Measurements from ENCODE around the gene ASTN1. TPM values are rescaled to one million over a fixed set of nuclear protein-coding genes. Genes with fewer than 3 reads are reported as not detected.

Gene ASTN1
- under 0.01 and 0.03 TPM in 2 replicates for total RNA-seq

GRCh38 chr1:177164380-177165068 lies at the start of gene ASTN1:
Gene ASTN1 (minus strand): TSS chr1:177164712. CDS start chr1:177164676, 36 bp downstream.

GRCh38 chr1:177170756-177171535 lies 6.4 kb upstream of the ASTN1 start, which contains the start of gene BRINP2:
Gene BRINP2 (plus strand): TSS chr1:177170958. CDS start chr1:177229877, 58,919 bp downstream.

Other genes starting within 250 kb of the ASTN1 start
- 0.07 TPM in 1 of 2 replicates, not detected in the other for gene BRINP2, start 6.2 kb upstream of the ASTN1 start, total RNA-seq